Muscle of back (tissue), 11 donors: ENCODE results near the gene LARGE2. TPM values are rescaled to one million over a fixed set of nuclear protein-coding genes. Genes with fewer than 3 reads are reported as not detected.
A peak's percentile ranks its signal among the peaks of the same experiment; 100 is the strongest.

Source experiments
- DNase-seq, 3 donors: peaks; one replicate each; pipeline versions ENCODE4 v3.0.0 to v3.0.0-alpha.2; 2013
- polyA plus RNA-seq, 10 donors: library from polyadenylated mRNA; unstranded; fragments of 120-200 nt; gene quantifications; one replicate each; pipeline ENCODE4 v1.2.1, GENCODE V29; 2013; ENCODE audit not compliant: insufficient read length in 10 of 10

Gene LARGE2
- polyA plus RNA-seq, 10 donors, result 0.25 to 7.3 (median 0.48) TPM

GRCh38 chr11:45928535-45929215 is 6.2 kb downstream of the LARGE2 start:
- no peak for DNase-seq

GRCh38 chr11:45929486-45930030 is 7.1 kb downstream of the LARGE2 start:
- no peak for DNase-seq

- no peak for DNase-seq
Observed at GRCh38 chr11:45930031-45930794, 7.8 kb downstream of the LARGE2 start.

GRCh38 chr11:45930951-45931570 is 8.6 kb downstream of the LARGE2 start:
- DNase-seq, result no peak

GRCh38 chr11:45931739-45932138 is 9.3 kb downstream of the LARGE2 start:
- DNase-seq, result no peak

- no peak for DNase-seq
Observed at GRCh38 chr11:45932217-45932616, 9.8 kb downstream of the LARGE2 start.

- DNase-seq, result no peak
Observed at GRCh38 chr11:45933131-45933831, 10.8 kb downstream of the LARGE2 start.

- DNase-seq, result no peak
Observed at GRCh38 chr11:45933846-45934579, 11.6 kb downstream of the LARGE2 start.

- no peak for DNase-seq
Observed at GRCh38 chr11:45934580-45935318, 12.3 kb downstream of the LARGE2 start.

GRCh38 chr11:45935349-45936064 is 13.1 kb downstream of the LARGE2 start:
- DNase-seq, result no peak

GRCh38 chr11:45936511-45937054 is 14.1 kb downstream of the LARGE2 start:
- no peak for DNase-seq

GRCh38 chr11:45937916-45938315 is 15.5 kb downstream of the LARGE2 start:
- DNase-seq, result no peak

GRCh38 chr11:45939836-45940235 is 17.4 kb downstream of the LARGE2 start:
- no peak for DNase-seq

- no peak for DNase-seq
Observed at GRCh38 chr11:45941285-45941684, 18.8 kb downstream of the LARGE2 start.

GRCh38 chr11:45942381-45942780 is 19.9 kb downstream of the LARGE2 start:
- no peak for DNase-seq

GRCh38 chr11:45945397-45945999 is 23.0 kb downstream of the LARGE2 start:
- no peak for DNase-seq

- no peak for DNase-seq
Observed at GRCh38 chr11:45947885-45948284, 25.4 kb downstream of the LARGE2 start.

GRCh38 chr11:45948356-45948755 is 25.9 kb downstream of the LARGE2 start:
- DNase-seq, result no peak

- DNase-seq, result peak in 1 of 3 donors; percentile 32
Observed at GRCh38 chr11:45949992-45950407, 27.5 kb downstream of the LARGE2 start.
